HG03103 (cell line): ENCODE results near the gene HACE1.
"Not testable (repeated sequence)": the region's sequence is repeated elsewhere in the genome, so short reads cannot be mapped to it uniquely, and the experiment has no call there.

Source experiments
- ATAC-seq: cut with Tn5 transposase; IDR thresholded peaks from one replicate; pipeline ENCODE4 v1.9.1; 2021; ENCODE audit warnings: low read depth; ENCODE audit not compliant: unreplicated experiment

HACE1 gene

GRCh38 chr6:104750449-104750848 lies 109.3 kb downstream of the HACE1 start:
- no peak for ATAC-seq

DNA sequence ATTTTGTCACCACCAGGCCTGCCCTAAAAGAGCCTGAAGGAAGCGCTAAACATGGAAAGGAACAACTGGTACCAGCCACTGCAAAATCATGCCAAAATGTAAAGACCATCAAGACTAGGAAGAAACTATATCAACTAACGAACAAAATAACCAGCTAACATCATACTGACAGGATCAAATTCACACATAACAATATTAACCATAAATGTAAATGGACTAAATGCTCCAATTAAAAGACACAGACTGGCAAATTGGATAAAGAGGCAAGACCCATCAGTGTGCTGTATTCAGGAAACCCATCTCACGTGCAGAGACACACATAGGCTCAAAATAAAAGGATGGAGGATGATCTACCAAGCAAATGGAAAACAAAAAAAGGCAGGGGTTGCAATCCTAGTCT lies 120.6 kb downstream of the HACE1 start:
- ATAC-seq: not testable (repeated sequence)

DNA sequence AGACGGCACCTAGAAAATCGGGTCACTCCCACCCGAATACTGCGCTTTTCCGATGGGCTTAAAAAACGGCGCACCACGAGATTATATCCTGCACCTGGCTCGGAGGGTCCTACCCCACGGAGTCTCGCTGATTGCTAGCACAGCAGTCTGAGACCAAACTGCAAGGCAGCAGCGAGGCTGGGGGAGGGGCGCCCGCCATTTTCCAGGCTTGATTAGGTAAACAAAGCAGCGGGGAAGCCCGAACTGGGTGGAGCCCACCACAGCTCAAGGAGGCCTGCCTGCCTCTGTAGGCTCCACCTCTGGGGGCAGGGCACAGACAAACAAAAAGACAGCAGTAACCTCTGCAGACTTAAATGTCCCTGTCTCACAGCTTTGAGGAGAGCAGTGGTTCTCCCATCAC lies 122.2 kb downstream of the HACE1 start:
- ATAC-seq: not testable (repeated sequence)

DNA sequence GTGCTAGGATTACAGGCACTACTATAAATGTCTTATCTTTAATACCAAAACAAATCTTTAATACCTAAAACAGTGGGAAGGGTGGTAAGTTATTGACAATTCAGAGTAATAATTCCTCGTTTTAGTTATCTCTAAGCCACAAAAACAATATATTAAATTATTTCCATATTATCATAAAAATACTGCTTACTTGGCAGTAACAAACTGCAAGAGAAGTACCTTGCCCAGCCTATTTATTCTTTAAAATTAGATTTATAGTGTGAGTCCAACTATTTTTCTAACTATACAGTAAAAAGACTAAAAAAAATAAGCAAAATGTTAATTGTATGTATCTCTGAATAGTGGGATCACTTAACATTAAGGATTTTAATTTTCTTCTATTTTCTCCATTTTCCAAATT lies 123.2 kb downstream of the HACE1 start:
- ATAC-seq: no peak

- ATAC-seq: no peak
Observed at GRCh38 chr6:104730450-104730849, 129.3 kb downstream of the HACE1 start.

- no peak for ATAC-seq
Observed at GRCh38 chr6:104729433-104729832, 130.3 kb downstream of the HACE1 start.

GRCh38 chr6:104728448-104728847 lies 131.3 kb downstream of the HACE1 start:
- no peak for ATAC-seq

DNA sequence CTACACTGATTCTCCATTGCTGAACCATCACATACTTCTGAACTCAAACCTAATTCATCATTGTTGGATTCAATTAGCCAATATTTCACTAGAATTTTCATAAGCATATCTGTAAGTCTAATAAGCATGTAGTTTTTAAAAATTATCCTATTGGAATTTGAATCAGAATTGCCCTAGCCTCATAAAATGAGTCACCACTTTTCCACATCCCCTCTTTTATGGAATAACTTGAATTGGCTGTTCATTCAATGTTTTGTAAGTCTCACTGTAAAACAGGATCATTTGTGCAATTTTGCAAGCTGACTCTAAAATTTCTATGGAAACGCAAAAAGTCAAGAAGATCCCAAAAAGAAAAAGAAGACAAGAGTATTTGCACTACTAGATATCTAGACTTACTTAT lies 141.0 kb downstream of the HACE1 start:
- no peak for ATAC-seq

DNA sequence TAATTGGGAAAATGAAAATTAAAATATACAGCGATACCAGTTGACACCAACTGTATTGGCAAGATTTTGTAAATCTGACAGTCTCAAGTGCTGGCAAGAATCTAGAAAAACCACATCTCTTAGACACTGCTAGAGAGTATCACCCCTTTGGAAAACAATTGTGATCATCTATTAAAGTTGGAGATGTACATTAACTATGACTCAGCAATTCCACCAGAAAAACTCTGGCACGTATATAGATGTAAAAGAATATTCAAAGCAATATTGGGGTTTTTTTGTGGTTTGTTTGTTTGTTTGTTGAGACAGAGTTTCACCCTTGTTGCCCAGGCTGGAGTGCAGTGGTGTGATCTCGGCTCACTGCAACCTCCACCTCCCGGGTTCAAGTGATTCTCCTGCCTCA lies 142.9 kb downstream of the HACE1 start:
- no peak for ATAC-seq

- ATAC-seq: no peak
Observed at GRCh38 chr6:104714796-104715195, 144.9 kb downstream of the HACE1 start.

DNA sequence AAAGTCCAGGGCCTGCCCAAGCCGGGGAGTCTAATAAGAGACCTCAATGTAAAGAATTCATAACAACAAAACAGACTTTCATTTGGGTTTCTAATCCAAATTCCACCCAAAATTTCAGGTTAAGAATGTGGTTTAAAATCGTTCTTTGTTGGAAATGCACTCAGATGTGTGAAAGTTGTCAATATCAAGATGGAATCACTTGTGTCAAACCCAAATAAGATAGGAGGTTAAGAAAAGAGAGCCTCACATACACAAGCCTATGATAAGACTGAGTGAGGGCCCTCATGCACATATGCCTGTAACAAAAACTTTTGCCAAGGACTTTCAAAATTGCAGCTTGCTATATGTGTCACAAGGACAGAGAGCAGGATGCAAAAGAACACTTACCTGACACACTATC lies 145.7 kb downstream of the HACE1 start:
- ATAC-seq: no peak

DNA sequence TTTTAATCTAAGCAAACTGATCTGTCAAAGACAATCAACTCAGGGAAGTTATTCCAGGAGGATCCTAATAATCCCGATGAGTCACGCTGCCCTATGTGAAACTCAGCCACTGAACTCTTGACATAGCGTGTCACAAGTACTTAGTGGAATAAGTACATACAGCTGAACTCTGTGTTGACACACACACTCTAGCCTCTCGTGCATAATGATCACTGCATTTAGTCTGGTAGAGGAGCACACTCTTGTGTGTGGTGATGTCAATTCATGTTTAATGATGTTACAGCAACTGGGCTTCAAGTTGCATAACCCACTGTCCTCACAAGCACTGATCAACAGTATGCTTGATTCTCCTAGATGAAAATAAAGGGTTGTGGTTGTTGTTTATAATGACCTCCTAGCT lies 148.3 kb downstream of the HACE1 start:
- no peak for ATAC-seq

DNA sequence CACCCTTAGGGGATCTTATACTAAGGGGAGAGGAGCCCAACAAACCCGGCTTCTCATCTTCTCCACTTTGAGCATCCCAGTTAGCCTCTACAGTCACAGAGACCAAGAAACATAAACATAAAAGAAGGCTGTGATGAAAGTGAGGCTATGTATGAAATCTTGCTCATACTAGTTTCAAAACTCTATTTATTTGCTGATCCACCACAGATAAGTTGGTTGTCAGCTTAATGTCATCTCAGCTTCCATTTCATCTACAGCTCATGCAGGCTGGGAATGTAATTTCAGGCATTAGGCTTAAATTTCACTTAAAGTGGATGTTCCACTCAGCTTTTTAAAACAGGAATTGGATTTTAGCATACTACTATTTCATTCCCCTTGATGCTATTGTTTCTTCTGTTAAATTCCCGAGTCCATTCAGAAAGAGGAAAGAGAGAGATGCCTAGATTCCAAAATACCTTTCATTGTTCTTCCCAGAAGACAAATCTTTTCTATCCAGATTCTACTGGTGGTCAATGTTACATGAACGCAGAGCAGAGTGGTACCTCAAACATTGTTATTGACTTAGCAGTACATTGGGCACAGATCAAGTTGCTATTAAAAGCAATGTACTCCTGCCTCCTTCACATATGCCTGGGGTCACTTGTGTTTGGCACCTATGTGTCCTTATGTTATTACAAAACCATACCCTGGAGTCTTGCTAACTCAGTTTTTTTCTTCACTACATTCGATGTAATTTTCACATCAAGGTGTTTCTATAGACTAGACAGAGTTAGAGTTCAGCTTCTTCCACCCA lies 149.0 kb downstream of the HACE1 start:
- ATAC-seq: no peak

- ATAC-seq: no peak
Observed at GRCh38 chr6:104705916-104706442, 153.7 kb downstream of the HACE1 start.

GRCh38 chr6:104705095-104705707 lies 154.5 kb downstream of the HACE1 start:
- no peak for ATAC-seq

GRCh38 chr6:104704191-104704590 lies 155.5 kb downstream of the HACE1 start:
- no peak for ATAC-seq

DNA sequence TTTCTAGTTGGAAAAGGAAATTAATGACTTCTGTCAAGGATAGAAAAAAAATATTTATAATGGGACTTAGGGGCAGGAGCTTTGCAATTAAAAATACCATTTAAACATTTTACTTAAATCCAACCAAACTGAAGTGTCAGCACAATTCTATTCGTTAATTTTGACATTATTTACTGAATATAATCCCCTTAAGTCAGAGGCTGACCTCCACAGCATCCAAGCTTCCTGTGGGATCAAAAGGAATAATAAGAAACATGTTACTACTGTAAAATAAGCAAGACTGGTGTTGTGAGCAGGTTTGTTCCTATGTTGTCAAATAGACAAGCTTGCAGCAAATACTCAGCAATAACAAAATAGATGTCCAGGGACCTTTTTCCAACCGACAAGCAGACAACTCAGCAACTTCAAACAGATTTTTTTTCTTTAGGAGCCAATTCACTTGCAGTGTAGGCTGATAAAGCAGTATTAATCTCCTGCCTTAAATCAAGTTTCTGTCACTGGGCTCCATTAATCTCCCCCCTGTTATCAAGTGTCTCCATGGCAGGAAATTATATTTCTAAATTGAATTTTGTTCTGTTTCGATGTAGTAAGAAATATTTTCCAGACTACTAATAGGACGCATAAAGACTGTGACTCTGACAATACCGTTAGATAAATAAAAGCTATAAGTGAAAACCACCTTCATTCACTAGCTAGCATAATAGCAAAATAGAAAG lies 157.4 kb downstream of the HACE1 start:
- ATAC-seq: no peak

- no peak for ATAC-seq
Observed at GRCh38 chr6:104700371-104701185, 159.1 kb downstream of the HACE1 start.

- no peak for ATAC-seq
Observed at GRCh38 chr6:104699593-104700329, 160.0 kb downstream of the HACE1 start.

DNA sequence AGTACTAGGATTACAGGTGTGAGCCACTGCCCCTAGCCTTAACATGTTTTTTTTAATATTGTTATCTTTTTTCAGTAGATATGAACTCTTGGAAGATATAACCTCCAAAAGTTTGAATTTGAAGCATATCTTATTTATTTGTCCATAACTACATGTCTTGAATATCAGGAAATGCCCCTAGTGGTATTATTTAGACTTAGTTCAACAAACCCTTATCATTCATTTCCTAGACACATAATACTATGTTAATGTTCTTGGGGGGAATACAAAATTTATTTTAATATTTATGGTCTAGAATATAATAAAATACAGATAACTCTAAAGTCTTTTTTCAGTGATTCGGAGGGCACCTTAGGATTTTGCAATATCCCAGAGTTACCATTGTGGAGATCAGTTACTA lies 160.7 kb downstream of the HACE1 start:
- ATAC-seq: no peak
